KG1 (cell line): ENCODE results near the gene FAM228A.
"Not testable (repeated sequence)": the region's sequence is repeated elsewhere in the genome, so short reads cannot be mapped to it uniquely, and the experiment has no call there.

Source experiments
- DNase-seq: peaks from one replicate; lab custom pipeline; 2025; lab: John Stamatoyannopoulos, UW

FAM228A gene

DNA sequence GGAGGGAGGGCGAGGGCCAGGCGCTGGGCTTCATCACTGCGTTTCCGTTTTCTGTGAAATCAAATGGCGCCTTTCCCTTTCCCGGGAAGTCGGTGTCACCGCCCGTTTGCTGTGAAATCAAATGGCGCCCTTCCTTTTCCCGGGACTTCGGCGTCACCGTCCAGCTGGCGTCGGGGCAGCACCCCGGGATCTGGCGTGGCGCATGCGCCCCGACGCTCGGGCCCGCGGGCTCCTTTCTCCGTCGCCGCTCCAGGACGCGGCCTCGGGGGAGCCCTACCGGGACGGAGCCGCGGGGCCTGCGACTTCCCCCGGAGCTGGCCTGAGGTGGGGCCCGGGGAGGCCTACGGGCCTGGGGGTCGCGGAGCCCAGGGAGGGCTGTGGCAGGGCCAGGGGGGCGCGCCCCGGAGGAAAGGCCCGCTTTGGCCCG is at the start of gene FAM228A:
FAM228A (plus strand) TSS at position 203 of the 427 bp plus-strand sequence. CDS start 428 bp downstream, outside the sequence.
- DNase-seq = no peak

DNA sequence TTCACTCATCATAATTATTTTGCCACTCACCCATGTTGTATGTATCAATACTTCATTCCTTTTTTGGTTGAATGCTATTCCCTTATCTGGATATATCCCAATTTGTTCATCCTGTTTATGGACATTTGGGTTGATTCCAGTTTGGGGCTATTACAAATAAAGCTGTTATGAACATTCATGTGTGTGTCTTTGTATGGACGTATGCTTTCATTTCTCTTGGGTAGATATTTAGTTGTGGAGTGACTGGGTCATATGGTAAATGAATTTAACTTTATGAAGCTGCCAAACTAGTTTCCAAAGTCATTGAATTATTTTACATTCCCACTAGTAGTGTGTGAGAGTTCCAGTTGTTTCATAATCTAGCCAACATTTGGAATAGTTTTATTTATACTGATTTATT is 48.9 kb upstream of the FAM228A start:
- DNase-seq = no peak

DNA sequence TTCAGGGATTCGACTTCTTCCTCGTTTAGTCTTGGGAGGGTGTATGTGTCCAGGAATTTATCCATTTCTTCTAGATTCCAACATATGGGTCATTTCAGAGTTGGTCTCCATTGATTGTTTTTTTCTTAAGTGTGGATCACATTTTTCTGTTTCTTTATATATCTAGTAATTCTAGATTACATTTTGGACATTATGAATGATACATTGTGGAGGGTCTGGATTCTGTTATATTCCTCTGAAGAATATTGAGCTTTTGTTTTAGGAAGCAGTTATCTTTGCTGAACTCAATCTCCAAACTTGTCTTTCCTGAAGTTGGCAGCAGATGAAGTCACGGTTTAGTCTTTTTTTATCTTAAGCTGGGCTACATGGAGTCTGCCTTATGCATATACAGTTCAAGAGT is 42.3 kb upstream of the FAM228A start:
- DNase-seq = no peak

- DNase-seq = not testable (repeated sequence)
These were observed 34.5 kb upstream of the FAM228A start for GRCh38 chr2:24140305-24140704.

DNA sequence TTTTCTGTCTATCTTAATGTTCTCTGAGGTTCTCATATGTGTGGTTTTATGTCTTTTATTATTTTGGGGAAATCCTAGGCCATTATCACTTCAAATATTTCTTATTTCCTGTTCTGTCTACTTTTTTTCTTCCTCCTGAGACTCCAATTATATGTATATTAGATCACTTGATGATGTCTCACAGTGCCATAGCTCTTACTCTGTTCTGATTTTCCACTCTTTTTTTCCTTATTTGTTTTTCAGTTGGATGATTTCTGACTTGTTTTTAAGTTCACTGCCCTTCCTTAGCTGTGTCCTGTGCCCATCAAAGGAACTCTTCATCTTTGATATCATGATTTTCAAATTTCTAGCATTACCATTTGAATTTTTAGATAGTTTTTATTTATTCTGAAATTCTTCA is 27.5 kb upstream of the FAM228A start:
- no peak for DNase-seq

DNA sequence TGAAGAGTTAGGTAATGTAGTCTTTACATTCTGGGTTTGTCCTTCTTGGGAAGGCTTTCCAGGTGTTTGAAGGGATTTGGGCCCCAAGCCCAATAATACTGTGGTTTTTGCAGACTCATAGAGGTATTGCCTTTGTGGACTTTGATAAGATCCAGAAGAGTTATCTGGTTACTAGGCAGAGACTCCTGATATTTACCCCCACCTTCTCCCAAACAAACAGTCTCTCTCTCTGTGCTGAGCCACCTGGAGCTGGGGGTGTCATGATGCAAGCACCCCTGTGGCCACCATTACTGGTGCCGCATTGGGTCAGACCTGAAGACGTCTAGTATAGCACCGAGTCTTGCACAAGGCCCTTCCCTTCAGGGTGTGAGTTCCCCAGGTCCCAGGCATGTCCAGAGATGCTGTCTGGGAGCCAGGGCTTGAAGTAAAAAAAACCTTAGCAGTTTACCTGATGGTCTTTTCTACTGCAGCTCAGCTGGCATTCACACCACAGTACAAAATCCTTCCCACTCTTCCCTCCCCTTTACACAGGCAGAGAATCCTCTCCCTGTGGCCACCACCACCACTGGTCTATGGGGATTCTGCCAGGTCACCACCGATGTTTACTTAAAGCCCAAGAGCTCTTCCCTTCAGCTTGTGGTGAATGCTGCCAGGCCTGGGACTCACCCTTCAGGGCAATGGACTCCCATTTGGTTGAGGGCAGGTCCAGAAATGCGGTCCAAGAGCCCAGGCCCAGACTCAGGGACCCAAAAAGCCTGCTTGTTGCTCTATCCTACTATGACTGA is 22.2 kb upstream of the FAM228A start:
- DNase-seq = no peak

- DNase-seq = no peak
These were observed 21.4 kb upstream of the FAM228A start for GRCh38 chr2:24153478-24153877.

GRCh38 chr2:24158131-24158530 is 16.7 kb upstream of the FAM228A start:
- no peak for DNase-seq

DNA sequence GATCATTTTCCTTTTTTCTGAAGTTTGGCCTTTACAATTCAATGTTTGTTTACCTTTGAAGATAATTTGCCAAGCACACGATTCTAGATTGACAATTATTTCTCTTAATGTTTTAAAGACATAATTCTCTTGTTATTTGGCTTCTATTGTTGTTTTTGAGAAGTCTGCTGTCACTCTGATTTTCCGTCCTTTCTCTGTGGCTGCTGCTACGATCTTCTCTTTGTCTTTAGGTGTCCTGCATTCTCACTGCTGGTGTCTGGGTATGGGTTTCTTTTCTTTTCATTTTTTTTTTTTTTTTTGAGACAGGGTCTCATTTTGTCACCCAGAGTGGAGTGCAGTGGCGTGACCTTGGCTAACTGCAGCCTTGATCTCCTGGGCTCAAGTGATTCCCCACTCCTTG is 15.1 kb upstream of the FAM228A start:
- no peak for DNase-seq

GRCh38 chr2:24160761-24161160 is 14.1 kb upstream of the FAM228A start:
- DNase-seq = no peak

GRCh38 chr2:24162494-24162893 is 12.4 kb upstream of the FAM228A start:
- DNase-seq = no peak

- DNase-seq = no peak
These were observed 11.7 kb upstream of the FAM228A start for GRCh38 chr2:24163186-24163585.

GRCh38 chr2:24163601-24164000 is 11.3 kb upstream of the FAM228A start:
- DNase-seq = no peak

DNA sequence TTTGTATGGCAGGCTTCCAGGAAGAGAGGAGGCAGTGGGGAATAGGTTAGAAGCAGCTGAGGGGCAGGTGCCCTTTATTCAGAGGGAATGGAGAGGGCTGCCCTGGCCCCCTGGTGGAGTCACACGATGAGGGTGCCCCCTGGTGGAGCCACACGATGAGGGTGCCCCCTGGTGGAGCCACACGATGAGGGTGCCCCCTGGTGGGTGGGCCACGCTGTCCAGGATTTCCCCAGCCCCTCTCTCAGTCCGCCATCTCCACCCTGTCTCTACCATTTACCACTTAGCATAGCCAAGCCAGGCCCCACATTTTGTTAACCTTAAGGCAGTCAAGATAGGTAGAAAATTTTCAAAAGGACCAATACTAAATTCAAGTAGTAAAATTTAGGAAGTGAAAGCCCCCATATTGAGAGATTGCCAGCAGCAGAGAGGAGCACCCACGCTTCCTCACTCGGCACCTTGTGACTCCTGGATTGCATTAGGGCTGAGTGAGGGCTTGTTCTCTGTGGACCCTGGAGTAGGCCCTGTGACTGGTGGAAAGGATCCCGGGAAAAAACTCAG is 10.4 kb upstream of the FAM228A start:
- no peak for DNase-seq

DNA sequence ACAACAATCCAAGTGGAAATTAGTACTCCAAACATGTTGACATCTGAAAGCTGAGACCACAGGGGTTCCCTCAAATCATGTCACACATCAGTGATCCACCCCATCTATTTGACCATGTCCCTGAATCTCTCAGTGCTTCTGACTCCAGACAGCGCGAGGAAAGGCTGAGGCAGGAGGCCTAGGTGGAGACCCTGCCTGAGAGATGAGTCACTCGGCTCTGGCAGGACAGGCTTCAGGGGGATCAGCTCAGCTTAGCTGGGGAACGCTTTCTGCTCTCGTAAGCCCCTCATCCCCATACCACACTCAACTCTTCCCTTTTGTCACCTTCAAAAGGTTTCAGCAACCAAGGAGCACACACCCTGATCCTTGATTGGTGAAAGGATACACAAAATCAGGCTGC is 5.8 kb upstream of the FAM228A start:
- no peak for DNase-seq

GRCh38 chr2:24175631-24176187 is 856 bp downstream of the FAM228A start:
- no peak for DNase-seq

DNA sequence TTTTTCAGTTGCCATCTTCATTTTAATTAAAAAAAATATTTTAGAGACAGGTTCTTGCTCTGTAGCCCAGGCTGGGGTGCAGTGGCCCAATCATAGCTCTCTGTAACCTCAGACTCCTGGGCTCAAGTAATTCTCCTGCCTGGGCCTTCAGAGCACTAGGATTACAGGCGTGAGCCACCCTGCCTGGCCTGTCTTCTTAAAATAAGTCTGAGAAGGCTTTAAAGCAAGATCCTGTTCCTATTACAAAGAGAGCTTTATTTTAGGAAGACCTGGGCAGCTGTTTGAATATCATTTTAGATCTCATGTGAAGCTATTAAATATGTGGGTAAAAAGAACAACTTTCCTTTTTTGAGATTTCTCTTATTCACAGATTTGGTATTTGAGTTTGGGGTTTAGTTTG is 1.5 kb downstream of the FAM228A start:
- DNase-seq = no peak

DNA sequence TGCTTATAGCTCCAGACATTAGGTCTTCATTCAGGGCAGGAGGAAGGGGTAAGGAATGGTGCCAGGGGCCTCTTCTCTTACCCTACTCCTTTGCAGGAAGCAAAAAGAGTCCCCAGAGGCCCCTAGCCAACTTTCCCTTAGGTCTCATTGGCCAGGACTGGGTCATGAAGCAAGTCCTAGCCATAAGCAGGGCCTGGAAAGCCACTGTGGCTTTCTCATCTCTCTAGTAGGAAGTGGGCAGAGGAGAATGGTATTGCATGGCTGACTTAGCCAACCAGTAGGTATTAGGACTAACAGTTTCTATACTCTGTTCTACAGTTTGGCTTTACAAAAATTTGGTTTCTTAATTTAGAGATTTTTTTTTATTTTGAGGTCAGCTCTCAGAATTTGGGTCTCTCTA is 4.8 kb downstream of the FAM228A start:
- DNase-seq = no peak

DNA sequence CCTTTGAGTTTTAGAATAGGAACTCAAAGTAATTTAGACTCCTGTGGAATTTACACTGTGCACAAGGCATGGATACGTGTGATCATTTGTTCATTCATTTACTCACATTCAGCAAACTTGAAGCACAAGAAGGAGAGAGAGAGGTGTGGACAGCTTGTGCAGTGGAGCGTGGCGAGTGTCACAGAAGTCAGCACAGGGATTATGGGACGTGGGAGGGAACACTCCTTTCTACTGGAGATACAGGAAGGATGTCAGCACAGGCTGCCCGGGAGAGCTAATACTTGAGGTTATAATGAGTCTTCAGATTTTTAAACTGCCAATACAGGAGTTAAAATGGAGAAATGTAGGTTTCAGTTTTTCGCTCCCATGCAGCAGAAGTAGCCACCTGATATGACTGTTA is 7.0 kb downstream of the FAM228A start:
- no peak for DNase-seq

- no peak for DNase-seq
These were observed 7.7 kb downstream of the FAM228A start for GRCh38 chr2:24182507-24182906.

DNA sequence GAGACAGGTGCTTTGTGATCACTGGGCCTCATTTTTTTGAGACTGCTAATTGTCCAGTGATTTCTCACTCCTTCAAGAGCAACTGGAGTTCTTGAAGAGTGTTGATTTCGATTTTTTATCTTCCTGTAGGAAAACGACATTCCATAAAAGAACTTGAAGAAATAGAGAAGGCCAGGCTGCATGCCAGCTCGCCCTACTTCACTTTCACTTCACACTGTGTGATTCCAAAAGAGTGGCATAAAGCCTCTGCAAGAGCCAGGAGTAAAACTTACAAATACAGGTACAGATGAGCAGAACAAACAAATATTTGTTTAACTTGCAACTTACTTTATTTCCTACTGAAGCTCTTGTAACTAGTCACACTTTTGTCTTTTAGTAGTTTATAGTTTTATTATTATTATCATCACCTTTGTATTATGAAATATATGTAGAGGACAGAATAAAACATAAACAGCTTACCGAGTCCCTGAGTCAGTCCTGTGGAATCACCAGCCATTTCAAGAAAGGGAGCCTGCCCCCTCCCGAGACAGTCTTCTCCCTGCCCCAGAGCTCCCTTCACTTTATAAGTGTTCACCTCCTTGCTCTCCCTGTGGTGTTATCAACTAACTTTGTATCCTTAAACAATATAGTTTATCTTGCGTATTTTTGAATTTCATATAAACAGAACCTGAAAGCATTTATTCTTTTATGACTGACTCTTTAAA is 8.7 kb downstream of the FAM228A start:
- no peak for DNase-seq

DNA sequence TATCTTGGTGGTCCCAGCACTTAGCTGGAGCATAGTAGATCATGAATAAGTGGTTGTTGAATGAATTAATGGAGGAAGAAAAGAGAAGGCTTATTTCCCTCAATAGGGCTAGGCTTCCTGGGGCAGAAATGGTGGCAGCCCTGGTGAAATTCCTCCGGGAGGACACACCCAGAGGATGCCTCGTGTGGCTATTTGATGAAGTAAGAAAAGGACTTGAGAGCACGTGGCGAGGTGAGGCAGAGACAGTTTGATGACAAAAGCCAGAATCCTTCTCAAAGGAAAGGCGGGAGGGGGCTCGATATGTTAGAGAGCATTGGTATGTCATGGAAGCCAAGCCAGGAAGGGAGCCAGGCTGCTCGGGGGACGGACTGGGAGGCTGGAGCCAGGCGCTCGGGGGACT is 14.7 kb downstream of the FAM228A start:
- DNase-seq = no peak

- DNase-seq = no peak
These were observed 15.7 kb downstream of the FAM228A start for GRCh38 chr2:24190503-24190902.
